HG03565 (cell line): ENCODE data around the gene GLYR1.
A peak's percentile ranks its signal among the peaks of the same experiment; 100 is the strongest.
"Not testable (repeated sequence)": the region's sequence is repeated elsewhere in the genome, so short reads cannot be mapped to it uniquely, and the experiment has no call there.

Experiments used
- ATAC-seq: cut with Tn5 transposase; IDR thresholded peaks from one replicate; pipeline ENCODE4 v1.9.1; 2021; ENCODE audit warnings: mild to moderate bottlenecking, moderate library complexity; ENCODE audit not compliant: unreplicated experiment

Gene GLYR1

GRCh38 chr16:4790871-4791270 is 56.2 kb downstream of the GLYR1 start:
- ATAC-seq, result no peak

GRCh38 chr16:4790261-4790660 is 56.8 kb downstream of the GLYR1 start:
- no peak for ATAC-seq

GRCh38 chr16:4788910-4789309 is 58.2 kb downstream of the GLYR1 start:
- ATAC-seq, result no peak

GRCh38 chr16:4788489-4788889 is 58.6 kb downstream of the GLYR1 start:
- ATAC-seq, result no peak

GRCh38 chr16:4787627-4788482 is 59.2 kb downstream of the GLYR1 start, which contains the start of gene SEPTIN12:
SEPTIN12 (minus strand) TSS chr16:4788345; CDS start chr16:4787645, 700 bp downstream.
- no peak for ATAC-seq

- ATAC-seq, result no peak
Observed at GRCh38 chr16:4787068-4787467, 60.0 kb downstream of the GLYR1 start.

- no peak for ATAC-seq
Observed at GRCh38 chr16:4785758-4786433, 61.2 kb downstream of the GLYR1 start.

GRCh38 chr16:4784444-4784987 is 62.6 kb downstream of the GLYR1 start:
- not testable (repeated sequence) for ATAC-seq

GRCh38 chr16:4783951-4784336 is 63.1 kb downstream of the GLYR1 start:
- ATAC-seq, result no peak

- no peak for ATAC-seq
Observed at GRCh38 chr16:4783251-4783950, 63.7 kb downstream of the GLYR1 start.

GRCh38 chr16:4780235-4780634 is 66.9 kb downstream of the GLYR1 start:
- no peak for ATAC-seq

- no peak for ATAC-seq
Observed at GRCh38 chr16:4778050-4778392, 69.1 kb downstream of the GLYR1 start.

GRCh38 chr16:4777339-4778049 is 69.6 kb downstream of the GLYR1 start:
- no peak for ATAC-seq

GRCh38 chr16:4776141-4776705 is 70.9 kb downstream of the GLYR1 start:
- no peak for ATAC-seq

- ATAC-seq, result no peak
Observed at GRCh38 chr16:4775005-4775404, 72.1 kb downstream of the GLYR1 start.

GRCh38 chr16:4772351-4772750 is 74.7 kb downstream of the GLYR1 start:
- no peak for ATAC-seq

GRCh38 chr16:4771646-4772045 is 75.4 kb downstream of the GLYR1 start:
- no peak for ATAC-seq

- no peak for ATAC-seq
Observed at GRCh38 chr16:4769306-4769638, 77.8 kb downstream of the GLYR1 start.

GRCh38 chr16:4768549-4769305 is 78.4 kb downstream of the GLYR1 start:
- ATAC-seq, result peak; percentile 45
